ENCODE measurements around the gene SLC34A2.

DNA sequence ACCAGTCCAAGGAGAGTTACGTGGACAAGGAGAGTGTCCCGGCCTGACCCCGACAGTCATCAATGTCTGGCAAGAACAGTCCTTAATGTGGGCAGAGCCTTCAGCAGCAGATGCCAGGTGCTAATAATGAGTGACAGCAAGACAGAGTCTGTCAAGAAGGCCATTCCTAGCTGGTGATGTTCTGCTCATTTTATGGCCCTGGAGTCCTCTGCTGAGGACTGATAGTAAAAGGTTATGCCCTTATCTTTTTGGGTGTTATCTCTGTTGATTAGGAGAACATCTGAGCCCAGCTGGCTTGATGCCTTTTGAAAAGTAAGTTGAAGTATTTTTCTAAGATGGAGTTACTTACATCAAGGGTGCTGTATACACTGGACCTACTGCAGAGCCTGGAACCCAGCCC lies 67.3 kb downstream of the SLC34A2 start:
- TF ChIP-seq, protein P1, sequence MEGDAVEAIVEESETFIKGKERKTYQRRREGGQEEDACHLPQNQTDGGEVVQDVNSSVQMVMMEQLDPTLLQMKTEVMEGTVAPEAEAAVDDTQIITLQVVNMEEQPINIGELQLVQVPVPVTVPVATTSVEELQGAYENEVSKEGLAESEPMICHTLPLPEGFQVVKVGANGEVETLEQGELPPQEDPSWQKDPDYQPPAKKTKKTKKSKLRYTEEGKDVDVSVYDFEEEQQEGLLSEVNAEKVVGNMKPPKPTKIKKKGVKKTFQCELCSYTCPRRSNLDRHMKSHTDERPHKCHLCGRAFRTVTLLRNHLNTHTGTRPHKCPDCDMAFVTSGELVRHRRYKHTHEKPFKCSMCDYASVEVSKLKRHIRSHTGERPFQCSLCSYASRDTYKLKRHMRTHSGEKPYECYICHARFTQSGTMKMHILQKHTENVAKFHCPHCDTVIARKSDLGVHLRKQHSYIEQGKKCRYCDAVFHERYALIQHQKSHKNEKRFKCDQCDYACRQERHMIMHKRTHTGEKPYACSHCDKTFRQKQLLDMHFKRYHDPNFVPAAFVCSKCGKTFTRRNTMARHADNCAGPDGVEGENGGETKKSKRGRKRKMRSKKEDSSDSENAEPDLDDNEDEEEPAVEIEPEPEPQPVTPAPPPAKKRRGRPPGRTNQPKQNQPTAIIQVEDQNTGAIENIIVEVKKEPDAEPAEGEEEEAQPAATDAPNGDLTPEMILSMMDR (IDR thresholded peaks at IDR 0.05): no peak
- no peak for TF ChIP-seq POLR2A (IDR thresholded peaks at IDR 0.05)
